A673 (cell line): Measurements from ENCODE around the gene TRIM39.

Source experiments
- CTCF ChIP-seq: fragments of 300-800, 200-600 bp; sonication (generic); conservative IDR thresholded peaks from 2 replicates; pipeline ENCODE4 v1.5.1; 2017; ENCODE audit warnings: low read depth, mild to moderate bottlenecking, antibody characterized with exemption, low read length, moderate library complexity, mixed read lengths
- EZH2 ChIP-seq: fragments of 200-600 bp; sonication (generic); IDR thresholded peaks from 2 replicates; pipeline ENCODE4 v1.6.1; 2017; ENCODE audit warnings: borderline replicate concordance, low read depth, mild to moderate bottlenecking, mixed read lengths, antibody characterized with exemption, low read length; ENCODE audit not compliant: poor library complexity, severe bottlenecking

- TF ChIP-seq CTCF (no peak), EZH2 (no peak)
Observed at GRCh38 chr6:30334075-30334783, 7.5 kb downstream of the TRIM39 start.
